HepG2 (cell line): ENCODE data around the gene THSD4.

Source experiments
- DNMT1 ChIP-seq: sonication (generic); formaldehyde crosslinking; IDR thresholded peaks from 2 replicates; pipeline ENCODE4 v1.5.1; 2020; ENCODE audit warnings: mild to moderate bottlenecking, missing genetic modification reagents
- MYNN ChIP-seq: sonication (generic); formaldehyde crosslinking; IDR thresholded peaks from 2 replicates; pipeline ENCODE4 v1.4.0; 2020; ENCODE audit warnings: mild to moderate bottlenecking, low read depth, missing genetic modification reagents
- ZEB1 ChIP-seq: IDR thresholded peaks from 2 replicates; pipeline ENCODE4 v1.6.1; 2012; ENCODE audit warnings: mild to moderate bottlenecking, low read depth, inconsistent platforms; ENCODE audit not compliant: insufficient replicate concordance
- ZNF33A ChIP-seq: sonication (generic); formaldehyde crosslinking; IDR thresholded peaks from 2 replicates; pipeline ENCODE4 v1.5.1; 2020; ENCODE audit warnings: missing genetic modification reagents, mild to moderate bottlenecking, moderate library complexity, borderline replicate concordance

- TF ChIP-seq ZEB1 (no peak), DNMT1 (CRISPR knock-in tag) (no peak), MYNN (CRISPR knock-in tag) (no peak), ZNF33A (CRISPR knock-in tag) (no peak)
These were observed 661.0 kb downstream of the THSD4 start for GRCh38 chr15:71776304-71776703.
